NCI-H526 (cell line): ENCODE results near the gene TMEM255A.

Experiments
- DNase-seq, 2 experiments: peaks; one replicate each; lab custom pipeline; 2025; lab: John Stamatoyannopoulos, UW

Gene TMEM255A

GRCh38 chrX:120264341-120264740 is 46.9 kb downstream of the TMEM255A start:
- DNase-seq, result no peak

- DNase-seq, result no peak
These were observed 48.2 kb downstream of the TMEM255A start for GRCh38 chrX:120262859-120263708.

GRCh38 chrX:120260369-120260768 is 50.9 kb downstream of the TMEM255A start:
- peak; percentile 75 to 81 for DNase-seq

GRCh38 chrX:120253784-120254183 is 57.5 kb downstream of the TMEM255A start:
- DNase-seq, result no peak

GRCh38 chrX:120251471-120252011 is 59.7 kb downstream of the TMEM255A start:
- peak; percentile 41 to 44 for DNase-seq

GRCh38 chrX:120250522-120251271 is 60.6 kb downstream of the TMEM255A start, which contains the start of gene ZBTB33:
Gene ZBTB33 (plus strand): TSS chrX:120250812. CDS start chrX:120253416, 2,604 bp downstream.
- peak; percentile 90 to 95 for DNase-seq

GRCh38 chrX:120244735-120245498 is 66.3 kb downstream of the TMEM255A start:
- DNase-seq, result peak; percentile 83 to 85

- no peak for DNase-seq
These were observed 66.9 kb downstream of the TMEM255A start for GRCh38 chrX:120244395-120244734.

- DNase-seq, result no peak
These were observed 68.4 kb downstream of the TMEM255A start for GRCh38 chrX:120242813-120243212.

- no peak for DNase-seq
These were observed 72.3 kb downstream of the TMEM255A start for GRCh38 chrX:120238933-120239332.

GRCh38 chrX:120236687-120237479 is 74.4 kb downstream of the TMEM255A start:
- peak in 1 of 2 experiments; percentile 27 for DNase-seq

- no peak for DNase-seq
These were observed 76.0 kb downstream of the TMEM255A start for GRCh38 chrX:120235284-120235683.

- DNase-seq, result no peak
These were observed 82.9 kb downstream of the TMEM255A start for GRCh38 chrX:120228187-120228908.

- no peak for DNase-seq
These were observed 86.9 kb downstream of the TMEM255A start for GRCh38 chrX:120224388-120224787.

GRCh38 chrX:120223374-120223773 is 87.9 kb downstream of the TMEM255A start:
- DNase-seq, result no peak

GRCh38 chrX:120213438-120214265 is 97.6 kb downstream of the TMEM255A start:
- peak; percentile 19 to 68 for DNase-seq
